K562 (cell line): Measurements from ENCODE around the gene SNX1. TPM values are rescaled to one million over a fixed set of nuclear protein-coding genes. Genes with fewer than 3 reads are reported as not detected.
A peak's percentile ranks its signal among the peaks of the same experiment; 100 is the strongest.

Experiments
- DIDO1 ChIP-seq: fragments of 450-650 bp; IDR thresholded peaks from 2 replicates; pipeline ENCODE4 v1.6.1; 2016; ENCODE audit warnings: low read depth, missing biosample characterization, missing genetic modification characterization
- HNRNPL ChIP-seq: fragments of 200-400 bp; formaldehyde crosslinking; IDR thresholded peaks from 2 replicates; pipeline ENCODE4 v1.6.1; 2017; ENCODE audit warnings: low read depth, mild to moderate bottlenecking, low read length
- MXD1 ChIP-seq: fragments of 250-450 bp; sonication (Bioruptor Pico); IDR thresholded peaks from 2 replicates; pipeline ENCODE4 v1.8.0; 2021; ENCODE audit warnings: borderline replicate concordance, mild to moderate bottlenecking, moderate library complexity; ENCODE audit not compliant: poor library complexity, severe bottlenecking
- NFE2L1 ChIP-seq: fragments of 450-650 bp; IDR thresholded peaks from 2 replicates; pipeline ENCODE4 v1.6.1; 2016; ENCODE audit warnings: missing genetic modification characterization, low read depth, mild to moderate bottlenecking, missing compliant biosample characterization, moderate library complexity, borderline replicate concordance
- SAFB ChIP-seq: fragments of 200-400 bp; formaldehyde crosslinking; IDR thresholded peaks from 2 replicates; pipeline ENCODE4 v1.6.1; 2017; ENCODE audit warnings: low read depth, low read length, borderline replicate concordance
- TAF1 ChIP-seq: IDR thresholded peaks from 2 replicates; pipeline ENCODE4 v1.6.1; 2011; ENCODE audit warnings: mild to moderate bottlenecking, low read length, moderate library complexity; ENCODE audit not compliant: insufficient read depth, control insufficient read depth, severe bottlenecking; ENCODE audit errors: extremely low read depth
- ZHX1 ChIP-seq: fragments of 150-350 bp; conservative IDR thresholded peaks from 2 replicates; pipeline ENCODE4 v1.6.1; 2014; ENCODE audit warnings: low read length
- polyA plus RNA-seq, 8 experiments: library from polyadenylated mRNA; depleted of rRNA in 4 of 8; stranded (reverse) in 5 of 8; unstranded in 3 of 8; fragments of >200 nt; fragmentation: Nextera tagmentation in 2 of 8; fragmentation: Illumina TruSeq in 1 of 8; extraction: Ambion mirVana in 2 of 8; extraction: Trizol in 1 of 8; gene quantifications; 2 replicates each; pipeline versions ENCODE4 v1.2.1 to v1.2.3, GENCODE V29; 2011 to 2014; ENCODE audit warnings: inconsistent platforms in 1 of 8, missing spikeins in 1 of 8
- total RNA-seq, 7 experiments: library from RNA; depleted of rRNA in 6 of 7; stranded (reverse); fragments of >200 nt in 6 of 7; fragmentation: Illumina TruSeq in 2 of 7; extraction: Trizol in 2 of 7; gene quantifications; 2 replicates each; pipeline versions ENCODE4 v1.2.1 to v1.2.3, GENCODE V29; 2011 to 2021; ENCODE audit warnings: low replicate concordance in 1 of 7
- TF ChIP-seq, protein P1 (sequence below): fragments of 450-650 bp; IDR thresholded peaks from 2 replicates; pipeline ENCODE4 v1.6.1; 2016; ENCODE audit warnings: mild to moderate bottlenecking, moderate library complexity

SNX1 gene
- total and polyA plus RNA-seq, 9 of the 15 experiments (the other 6 are each of a cell fraction or from before 2014, with no cell fraction given): 11.0 to 105 (median 59.9) TPM

GRCh38 chr15:64095795-64096667 lies at the start of gene SNX1 (continued):
- TF ChIP-seq DIDO1 (tag) (peak; percentile 21; the same call in 1 of the 2 replicates), MXD1 (CRISPR knock-in tag) (no peak), HNRNPL (no peak), TAF1 (peak; percentile 98), SAFB (peak; percentile 78; the same call in 1 of the 2 replicates), ZHX1 (no peak), NFE2L1 (tag) (no peak)
- TF ChIP-seq, protein P1, sequence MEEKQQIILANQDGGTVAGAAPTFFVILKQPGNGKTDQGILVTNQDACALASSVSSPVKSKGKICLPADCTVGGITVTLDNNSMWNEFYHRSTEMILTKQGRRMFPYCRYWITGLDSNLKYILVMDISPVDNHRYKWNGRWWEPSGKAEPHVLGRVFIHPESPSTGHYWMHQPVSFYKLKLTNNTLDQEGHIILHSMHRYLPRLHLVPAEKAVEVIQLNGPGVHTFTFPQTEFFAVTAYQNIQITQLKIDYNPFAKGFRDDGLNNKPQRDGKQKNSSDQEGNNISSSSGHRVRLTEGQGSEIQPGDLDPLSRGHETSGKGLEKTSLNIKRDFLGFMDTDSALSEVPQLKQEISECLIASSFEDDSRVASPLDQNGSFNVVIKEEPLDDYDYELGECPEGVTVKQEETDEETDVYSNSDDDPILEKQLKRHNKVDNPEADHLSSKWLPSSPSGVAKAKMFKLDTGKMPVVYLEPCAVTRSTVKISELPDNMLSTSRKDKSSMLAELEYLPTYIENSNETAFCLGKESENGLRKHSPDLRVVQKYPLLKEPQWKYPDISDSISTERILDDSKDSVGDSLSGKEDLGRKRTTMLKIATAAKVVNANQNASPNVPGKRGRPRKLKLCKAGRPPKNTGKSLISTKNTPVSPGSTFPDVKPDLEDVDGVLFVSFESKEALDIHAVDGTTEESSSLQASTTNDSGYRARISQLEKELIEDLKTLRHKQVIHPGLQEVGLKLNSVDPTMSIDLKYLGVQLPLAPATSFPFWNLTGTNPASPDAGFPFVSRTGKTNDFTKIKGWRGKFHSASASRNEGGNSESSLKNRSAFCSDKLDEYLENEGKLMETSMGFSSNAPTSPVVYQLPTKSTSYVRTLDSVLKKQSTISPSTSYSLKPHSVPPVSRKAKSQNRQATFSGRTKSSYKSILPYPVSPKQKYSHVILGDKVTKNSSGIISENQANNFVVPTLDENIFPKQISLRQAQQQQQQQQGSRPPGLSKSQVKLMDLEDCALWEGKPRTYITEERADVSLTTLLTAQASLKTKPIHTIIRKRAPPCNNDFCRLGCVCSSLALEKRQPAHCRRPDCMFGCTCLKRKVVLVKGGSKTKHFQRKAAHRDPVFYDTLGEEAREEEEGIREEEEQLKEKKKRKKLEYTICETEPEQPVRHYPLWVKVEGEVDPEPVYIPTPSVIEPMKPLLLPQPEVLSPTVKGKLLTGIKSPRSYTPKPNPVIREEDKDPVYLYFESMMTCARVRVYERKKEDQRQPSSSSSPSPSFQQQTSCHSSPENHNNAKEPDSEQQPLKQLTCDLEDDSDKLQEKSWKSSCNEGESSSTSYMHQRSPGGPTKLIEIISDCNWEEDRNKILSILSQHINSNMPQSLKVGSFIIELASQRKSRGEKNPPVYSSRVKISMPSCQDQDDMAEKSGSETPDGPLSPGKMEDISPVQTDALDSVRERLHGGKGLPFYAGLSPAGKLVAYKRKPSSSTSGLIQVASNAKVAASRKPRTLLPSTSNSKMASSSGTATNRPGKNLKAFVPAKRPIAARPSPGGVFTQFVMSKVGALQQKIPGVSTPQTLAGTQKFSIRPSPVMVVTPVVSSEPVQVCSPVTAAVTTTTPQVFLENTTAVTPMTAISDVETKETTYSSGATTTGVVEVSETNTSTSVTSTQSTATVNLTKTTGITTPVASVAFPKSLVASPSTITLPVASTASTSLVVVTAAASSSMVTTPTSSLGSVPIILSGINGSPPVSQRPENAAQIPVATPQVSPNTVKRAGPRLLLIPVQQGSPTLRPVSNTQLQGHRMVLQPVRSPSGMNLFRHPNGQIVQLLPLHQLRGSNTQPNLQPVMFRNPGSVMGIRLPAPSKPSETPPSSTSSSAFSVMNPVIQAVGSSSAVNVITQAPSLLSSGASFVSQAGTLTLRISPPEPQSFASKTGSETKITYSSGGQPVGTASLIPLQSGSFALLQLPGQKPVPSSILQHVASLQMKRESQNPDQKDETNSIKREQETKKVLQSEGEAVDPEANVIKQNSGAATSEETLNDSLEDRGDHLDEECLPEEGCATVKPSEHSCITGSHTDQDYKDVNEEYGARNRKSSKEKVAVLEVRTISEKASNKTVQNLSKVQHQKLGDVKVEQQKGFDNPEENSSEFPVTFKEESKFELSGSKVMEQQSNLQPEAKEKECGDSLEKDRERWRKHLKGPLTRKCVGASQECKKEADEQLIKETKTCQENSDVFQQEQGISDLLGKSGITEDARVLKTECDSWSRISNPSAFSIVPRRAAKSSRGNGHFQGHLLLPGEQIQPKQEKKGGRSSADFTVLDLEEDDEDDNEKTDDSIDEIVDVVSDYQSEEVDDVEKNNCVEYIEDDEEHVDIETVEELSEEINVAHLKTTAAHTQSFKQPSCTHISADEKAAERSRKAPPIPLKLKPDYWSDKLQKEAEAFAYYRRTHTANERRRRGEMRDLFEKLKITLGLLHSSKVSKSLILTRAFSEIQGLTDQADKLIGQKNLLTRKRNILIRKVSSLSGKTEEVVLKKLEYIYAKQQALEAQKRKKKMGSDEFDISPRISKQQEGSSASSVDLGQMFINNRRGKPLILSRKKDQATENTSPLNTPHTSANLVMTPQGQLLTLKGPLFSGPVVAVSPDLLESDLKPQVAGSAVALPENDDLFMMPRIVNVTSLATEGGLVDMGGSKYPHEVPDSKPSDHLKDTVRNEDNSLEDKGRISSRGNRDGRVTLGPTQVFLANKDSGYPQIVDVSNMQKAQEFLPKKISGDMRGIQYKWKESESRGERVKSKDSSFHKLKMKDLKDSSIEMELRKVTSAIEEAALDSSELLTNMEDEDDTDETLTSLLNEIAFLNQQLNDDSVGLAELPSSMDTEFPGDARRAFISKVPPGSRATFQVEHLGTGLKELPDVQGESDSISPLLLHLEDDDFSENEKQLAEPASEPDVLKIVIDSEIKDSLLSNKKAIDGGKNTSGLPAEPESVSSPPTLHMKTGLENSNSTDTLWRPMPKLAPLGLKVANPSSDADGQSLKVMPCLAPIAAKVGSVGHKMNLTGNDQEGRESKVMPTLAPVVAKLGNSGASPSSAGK: no peak
